Thyroid gland (tissue), 4 donors: ENCODE measurements around the gene RBM48.

Source experiments
- POLR2A ChIP-seq, 2 donors: fragments of 450-650 bp; IDR thresholded peaks; one replicate each; pipeline ENCODE4 v1.6.1; 2017; ENCODE audit warnings: antibody characterized with exemption in 2 of 2, mild to moderate bottlenecking in 2 of 2, moderate library complexity in 1 of 2
- TF ChIP-seq, protein P1 (sequence below), 6 experiments: fragments of 200-600 bp in 3 of 6; fragments of 450-650 bp in 3 of 6; sonication (generic) in 3 of 6; IDR thresholded peaks; one replicate each; pipeline ENCODE4 v1.5.1; 2016 to 2019; ENCODE audit warnings: antibody characterized with exemption in 6 of 6, mild to moderate bottlenecking in 2 of 6, inconsistent platforms in 1 of 6, moderate library complexity in 1 of 6

DNA sequence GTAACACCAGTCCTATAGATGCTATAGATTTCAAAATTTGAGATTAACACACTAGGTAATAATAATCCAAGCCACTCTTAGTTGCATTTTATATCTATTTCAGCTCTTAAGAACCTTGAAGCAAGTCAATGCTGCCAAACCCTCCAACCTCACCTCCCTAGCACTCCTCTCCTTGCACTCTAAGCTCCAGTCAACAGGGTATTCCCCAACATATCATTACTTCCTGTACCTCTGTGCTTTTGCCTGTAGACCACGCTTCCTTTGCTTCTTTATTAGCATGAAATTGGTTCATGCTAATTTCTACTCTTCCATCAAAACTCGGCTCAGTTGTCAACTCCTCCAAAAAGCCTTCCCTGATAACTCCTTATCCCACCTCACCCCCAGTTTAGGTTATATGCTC is 24.8 kb upstream of the RBM48 start:
- TF ChIP-seq, protein P1, sequence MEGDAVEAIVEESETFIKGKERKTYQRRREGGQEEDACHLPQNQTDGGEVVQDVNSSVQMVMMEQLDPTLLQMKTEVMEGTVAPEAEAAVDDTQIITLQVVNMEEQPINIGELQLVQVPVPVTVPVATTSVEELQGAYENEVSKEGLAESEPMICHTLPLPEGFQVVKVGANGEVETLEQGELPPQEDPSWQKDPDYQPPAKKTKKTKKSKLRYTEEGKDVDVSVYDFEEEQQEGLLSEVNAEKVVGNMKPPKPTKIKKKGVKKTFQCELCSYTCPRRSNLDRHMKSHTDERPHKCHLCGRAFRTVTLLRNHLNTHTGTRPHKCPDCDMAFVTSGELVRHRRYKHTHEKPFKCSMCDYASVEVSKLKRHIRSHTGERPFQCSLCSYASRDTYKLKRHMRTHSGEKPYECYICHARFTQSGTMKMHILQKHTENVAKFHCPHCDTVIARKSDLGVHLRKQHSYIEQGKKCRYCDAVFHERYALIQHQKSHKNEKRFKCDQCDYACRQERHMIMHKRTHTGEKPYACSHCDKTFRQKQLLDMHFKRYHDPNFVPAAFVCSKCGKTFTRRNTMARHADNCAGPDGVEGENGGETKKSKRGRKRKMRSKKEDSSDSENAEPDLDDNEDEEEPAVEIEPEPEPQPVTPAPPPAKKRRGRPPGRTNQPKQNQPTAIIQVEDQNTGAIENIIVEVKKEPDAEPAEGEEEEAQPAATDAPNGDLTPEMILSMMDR (IDR thresholded peaks at IDR 0.05) = no peak
- TF ChIP-seq POLR2A (IDR thresholded peaks at IDR 0.05) = no peak
